IMR-90 (cell line): Measurements from ENCODE around the gene PSD. TPM values are rescaled to one million over a fixed set of nuclear protein-coding genes. Genes with fewer than 3 reads are reported as not detected.

ENCODE experiments used
- ATAC-seq: fragments of 200-7000 bp; cut with Tn5 transposase; 2 replicates; pipeline ENCODE4 v1.9.1; 2020; ENCODE audit warnings: low read depth, mild to moderate bottlenecking, moderate library complexity
- BruUV-seq: library from RNA; stranded (reverse); fragments of 400-500 nt; replicated peaks from 2 replicates; lab custom pipeline; 2021; lab: Mats Ljungman, UMichigan
- CTCF ChIA-PET: fragments of 300-600 bp; formaldehyde crosslinking; extraction: SDS; loops from one replicate; lab custom pipeline; 2021; ENCODE audit warnings: antibody characterized with exemption; lab: Yijun Ruan, JAX
- POLR2A ChIA-PET: fragments of 300-600 bp; sonication (Branson Sonifier 250); formaldehyde crosslinking; loops from one replicate; lab custom pipeline; 2022; ENCODE audit warnings: antibody characterized with exemption; ENCODE audit not compliant: unreplicated experiment; lab: Charles Lee
- DNase-seq: peaks from one replicate; pipeline ENCODE4 v3.0.0; 2013
- H2AFZ ChIP-seq: replicated peaks from 2 replicates; pipeline ENCODE3; 2013; ENCODE audit warnings: low read length, mild to moderate bottlenecking; ENCODE audit not compliant: poor library complexity
- H2AK5ac ChIP-seq: 2 replicates; pipeline ENCODE4 v1.6.1; 2013; ENCODE audit warnings: low read depth, low read length, inconsistent platforms
- H2AK9ac ChIP-seq: replicated peaks from 2 replicates; pipeline ENCODE3; 2013; ENCODE audit warnings: mild to moderate bottlenecking, low read depth, low read length, moderate library complexity; ENCODE audit not compliant: poor library complexity
- H2BK120ac ChIP-seq: 2 replicates; pipeline ENCODE4 v1.6.1; 2013; ENCODE audit warnings: low read depth, low read length, inconsistent platforms
- H2BK15ac ChIP-seq: 3 replicates; pipeline ENCODE4 v1.6.1; 2013; ENCODE audit warnings: low read depth, low read length, inconsistent platforms
- H2BK20ac ChIP-seq: 2 replicates; pipeline ENCODE4 v1.6.1; 2013; ENCODE audit warnings: low read depth, mild to moderate bottlenecking, inconsistent platforms, low read length, moderate library complexity
- H2BK5ac ChIP-seq: 2 replicates; pipeline ENCODE4 v1.6.1; 2013; ENCODE audit warnings: mild to moderate bottlenecking, low read depth, low read length, inconsistent platforms; ENCODE audit not compliant: poor library complexity, severe bottlenecking
- H3K14ac ChIP-seq: replicated peaks from 2 replicates; pipeline ENCODE4 v1.6.1; 2013; ENCODE audit warnings: low read depth, low read length, inconsistent platforms
- H3K18ac ChIP-seq: 2 replicates; pipeline ENCODE4 v1.6.1; 2013; ENCODE audit warnings: low read depth, low read length, control low read depth
- H3K23ac ChIP-seq: 2 replicates; pipeline ENCODE4 v1.6.1; 2013; ENCODE audit warnings: low read depth, low read length, inconsistent platforms
- H3K27ac ChIP-seq: 2 replicates; pipeline ENCODE4 v1.5.1; 2013; ENCODE audit warnings: mild to moderate bottlenecking, control low read depth, low read length; ENCODE audit not compliant: insufficient read depth
- H3K27me3 ChIP-seq: 2 replicates; pipeline ENCODE4 v1.6.1; 2013; ENCODE audit warnings: low read length; ENCODE audit not compliant: control insufficient read depth, insufficient read depth
- H3K36me3 ChIP-seq: 2 replicates; pipeline ENCODE4 v1.6.1; 2013; ENCODE audit warnings: low read length, mixed read lengths; ENCODE audit not compliant: control insufficient read depth, insufficient read depth
- H3K4ac ChIP-seq: 2 replicates; pipeline ENCODE4 v1.6.1; 2013; ENCODE audit warnings: low read depth, low read length, inconsistent platforms
- H3K4me1 ChIP-seq: 2 replicates; pipeline ENCODE4 v1.6.1; 2013; ENCODE audit warnings: low read length, mixed read lengths; ENCODE audit not compliant: control insufficient read depth, insufficient read depth
- H3K4me2 ChIP-seq: 2 replicates; pipeline ENCODE4 v1.6.1; 2013; ENCODE audit warnings: low read depth, mild to moderate bottlenecking, control low read depth, low read length, moderate library complexity
- H3K4me3 ChIP-seq: 2 replicates; pipeline ENCODE4 v1.5.1; 2013; ENCODE audit warnings: low read depth, mild to moderate bottlenecking, control low read depth, low read length, moderate library complexity; ENCODE audit not compliant: insufficient read depth
- H3K56ac ChIP-seq: 2 replicates; pipeline ENCODE4 v1.6.1; 2013; ENCODE audit warnings: low read length, inconsistent platforms; ENCODE audit not compliant: insufficient read depth; ENCODE audit errors: extremely low read depth
- H3K79me1 ChIP-seq, 2 experiments: 2 replicates each; pipeline ENCODE4 v1.6.1; 2013; ENCODE audit warnings: low read length in 2 of 2, inconsistent platforms in 1 of 2, low read depth in 1 of 2
- H3K9ac ChIP-seq: 2 replicates; pipeline ENCODE4 v1.6.1; 2013; ENCODE audit warnings: low read depth, low read length, control low read depth
- H3K9me1 ChIP-seq: 2 replicates; pipeline ENCODE4 v1.6.1; 2013; ENCODE audit warnings: low read length, inconsistent platforms; ENCODE audit not compliant: insufficient read depth
- H3K9me3 ChIP-seq: 2 replicates; pipeline ENCODE4 v1.6.1; 2013; ENCODE audit warnings: low read length; ENCODE audit not compliant: control insufficient read depth, insufficient read depth
- H4K20me1 ChIP-seq: 2 replicates; pipeline ENCODE4 v1.6.1; 2013; ENCODE audit warnings: low read length, inconsistent platforms; ENCODE audit not compliant: insufficient read depth
- H4K5ac ChIP-seq: 2 replicates; pipeline ENCODE4 v1.6.1; 2013; ENCODE audit warnings: mild to moderate bottlenecking, low read depth, low read length, control low read depth
- H4K8ac ChIP-seq, 2 experiments: 2 replicates each; pipeline ENCODE4 v1.6.1; 2013; ENCODE audit warnings: low read depth in 2 of 2, low read length in 2 of 2, control low read depth in 1 of 2, inconsistent platforms in 1 of 2
- H4K91ac ChIP-seq: 2 replicates; pipeline ENCODE4 v1.6.1; 2013; ENCODE audit warnings: low read depth, low read length, inconsistent platforms; ENCODE audit not compliant: insufficient read depth
- BHLHE40 ChIP-seq: fragments of 150-350 bp; IDR thresholded peaks from 2 replicates; pipeline ENCODE4 v1.6.1; 2016; ENCODE audit warnings: mild to moderate bottlenecking, low read depth, low read length
- CEBPB ChIP-seq: IDR thresholded peaks from 2 replicates; pipeline ENCODE4 v1.6.1; 2012; ENCODE audit warnings: low read depth, low read length, improper control_type of control experiment
- CHD1 ChIP-seq: IDR thresholded peaks from 2 replicates; pipeline ENCODE4 v1.6.1; 2012; ENCODE audit warnings: low read depth, low read length, improper control_type of control experiment
- MAFK ChIP-seq: IDR thresholded peaks from 2 replicates; pipeline ENCODE4 v1.6.1; 2012; ENCODE audit warnings: low read depth, low read length, improper control_type of control experiment
- MAZ ChIP-seq: IDR thresholded peaks from 2 replicates; pipeline ENCODE4 v1.6.1; 2012; ENCODE audit warnings: low read depth, mild to moderate bottlenecking, low read length, improper control_type of control experiment, moderate library complexity, borderline replicate concordance
- MXI1 ChIP-seq: IDR thresholded peaks from 2 replicates; pipeline ENCODE4 v1.6.1; 2012; ENCODE audit warnings: low read depth, mild to moderate bottlenecking, low read length, moderate library complexity, borderline replicate concordance
- NFE2L2 ChIP-seq: fragments of 150-350 bp; IDR thresholded peaks from 2 replicates; pipeline ENCODE4 v1.6.1; 2016; ENCODE audit warnings: low read depth, mild to moderate bottlenecking, low read length
- POLR2A ChIP-seq: IDR thresholded peaks from 2 replicates; pipeline ENCODE4 v1.6.1; 2012; ENCODE audit warnings: mild to moderate bottlenecking, low read depth, low read length
- RAD21 ChIP-seq: IDR thresholded peaks from 2 replicates; pipeline ENCODE4 v1.6.1; 2012; ENCODE audit warnings: low read length, improper control_type of control experiment
- RCOR1 ChIP-seq: IDR thresholded peaks from 2 replicates; pipeline ENCODE4 v1.6.1; 2012; ENCODE audit warnings: mild to moderate bottlenecking, low read length, improper control_type of control experiment; ENCODE audit not compliant: insufficient replicate concordance
- RFX5 ChIP-seq: IDR thresholded peaks from 2 replicates; pipeline ENCODE4 v1.8.0; 2012; ENCODE audit warnings: low read depth, mild to moderate bottlenecking, low read length, moderate library complexity
- WGBS, 2 experiments: methylation state at CpG; one replicate each; pipeline versions ENCODE4 v1.1.5 to v1.1.7; 2013; ENCODE audit warnings: missing lambda C conversion rate in 2 of 2; ENCODE audit not compliant: insufficient read length in 1 of 2; ENCODE audit errors: extremely low coverage in 2 of 2; 5-methylcytosine and 5-hydroxymethylcytosine counted together
- dilution Hi-C: fragments of 300-500 bp; cut with HindIII; formaldehyde crosslinking; loops from one replicate; pipeline ENCODE4 v1.14.3; 2018; ENCODE audit warnings: low sequenced_read_pairs; ENCODE audit not compliant: unreplicated experiment
- in situ Hi-C: fragments of 300-500 bp; cut with MboI; formaldehyde crosslinking; loops from 3 replicates; pipeline ENCODE4 v1.14.3; 2019; ENCODE audit warnings: low sequenced_read_pairs, inconsistent platforms, mixed read lengths
- intact Hi-C: fragments of 100-400 bp; cut with micrococcal nuclease; formaldehyde crosslinking; loops from 2 replicates; pipeline ENCODE4 v1.10.0; 2022
- polyA plus RNA-seq, 3 experiments: library from polyadenylated mRNA; depleted of rRNA; stranded (reverse); fragments of >200 nt; gene quantifications; 2 replicates each; pipeline ENCODE4 v1.2.3, GENCODE V29; 2012; ENCODE audit warnings: low replicate concordance in 1 of 3
- total RNA-seq: library from RNA; depleted of rRNA; stranded (reverse); fragments of >200 nt; gene quantifications from 2 replicates; pipeline ENCODE4 v1.2.3, GENCODE V29; 2012
- TF ChIP-seq, protein P1 (sequence below): fragments of 150-350 bp; IDR thresholded peaks from 2 replicates; pipeline ENCODE4 v1.6.1; 2017; ENCODE audit warnings: mild to moderate bottlenecking, antibody characterized with exemption, low read length, low read depth
- TF ChIP-seq, protein P2 (sequence below): conservative IDR thresholded peaks from 2 replicates; pipeline ENCODE4 v1.5.1; 2012; ENCODE audit warnings: mild to moderate bottlenecking, low read depth, low read length, improper control_type of control experiment

The PSD gene
- total and polyA plus RNA-seq, 2 of the 4 experiments (the other 2 are of a cell fraction) = 2.0 to 4.4 TPM

DNA sequence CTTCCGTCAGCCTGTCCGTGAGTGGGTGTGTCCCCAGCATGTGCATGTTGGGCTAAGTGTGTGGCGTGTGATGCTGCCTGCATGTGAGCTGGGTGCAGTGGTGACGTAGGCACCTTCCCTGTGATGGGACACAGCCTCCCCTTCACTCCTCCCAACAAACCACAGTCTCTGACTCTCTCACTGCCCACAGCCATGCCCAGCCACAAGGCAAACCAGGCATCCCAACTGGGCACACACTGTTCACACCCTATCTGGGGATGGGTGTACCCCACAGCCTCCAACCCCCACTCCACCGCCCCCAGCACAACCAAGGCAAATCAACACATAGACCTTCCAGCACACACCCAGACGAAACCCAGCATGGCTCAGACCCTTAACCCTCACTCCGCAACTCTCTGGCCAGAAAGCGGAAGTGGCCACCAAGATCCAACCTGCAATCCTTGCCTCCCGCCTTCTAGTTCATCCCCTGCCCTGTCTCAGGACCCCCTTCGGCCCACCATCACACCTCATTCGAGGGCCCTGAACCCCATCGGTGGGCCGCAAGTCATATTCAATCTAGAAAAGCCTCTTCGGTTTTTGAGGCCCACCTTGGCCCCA, 10.4 kb downstream of the PSD start:
- peak overlapping the region; percentile 33; the same call in 1 of the 2 replicates for H2AK5ac ChIP-seq
- H2BK120ac ChIP-seq = no peak overlapping the region
- dilution Hi-C loops (no loop called here), intact Hi-C loops (no loop called here), in situ Hi-C loops (no loop called here)
- H4K20me1 ChIP-seq = peaks cover 6% of the 10 kb centered on the region
- H2BK20ac ChIP-seq = no peak overlapping the region
- H3K9ac ChIP-seq = no peak overlapping the region
- no TSS peak for BruUV-seq
- peaks cover 11% of the 10 kb centered on the region; the same call in 1 of the 2 replicates for H3K9me1 ChIP-seq
- H4K5ac ChIP-seq = no peak overlapping the region
- ATAC-seq = no peak
- H4K91ac ChIP-seq = no peak overlapping the region
- no peak for TF ChIP-seq BHLHE40
- no peak for TF ChIP-seq CEBPB
- no peak for TF ChIP-seq RAD21
- TF ChIP-seq NFE2L2 = no peak
- no peak for TF ChIP-seq RFX5
- TF ChIP-seq CHD1 = no peak
- TF ChIP-seq MAFK = no peak
- TF ChIP-seq RCOR1 = no peak
- no peak for TF ChIP-seq MAZ
- TF ChIP-seq, protein P1, sequence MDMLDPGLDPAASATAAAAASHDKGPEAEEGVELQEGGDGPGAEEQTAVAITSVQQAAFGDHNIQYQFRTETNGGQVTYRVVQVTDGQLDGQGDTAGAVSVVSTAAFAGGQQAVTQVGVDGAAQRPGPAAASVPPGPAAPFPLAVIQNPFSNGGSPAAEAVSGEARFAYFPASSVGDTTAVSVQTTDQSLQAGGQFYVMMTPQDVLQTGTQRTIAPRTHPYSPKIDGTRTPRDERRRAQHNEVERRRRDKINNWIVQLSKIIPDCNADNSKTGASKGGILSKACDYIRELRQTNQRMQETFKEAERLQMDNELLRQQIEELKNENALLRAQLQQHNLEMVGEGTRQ = no peak
- no peak for TF ChIP-seq POLR2A
- TF ChIP-seq, protein P2, sequence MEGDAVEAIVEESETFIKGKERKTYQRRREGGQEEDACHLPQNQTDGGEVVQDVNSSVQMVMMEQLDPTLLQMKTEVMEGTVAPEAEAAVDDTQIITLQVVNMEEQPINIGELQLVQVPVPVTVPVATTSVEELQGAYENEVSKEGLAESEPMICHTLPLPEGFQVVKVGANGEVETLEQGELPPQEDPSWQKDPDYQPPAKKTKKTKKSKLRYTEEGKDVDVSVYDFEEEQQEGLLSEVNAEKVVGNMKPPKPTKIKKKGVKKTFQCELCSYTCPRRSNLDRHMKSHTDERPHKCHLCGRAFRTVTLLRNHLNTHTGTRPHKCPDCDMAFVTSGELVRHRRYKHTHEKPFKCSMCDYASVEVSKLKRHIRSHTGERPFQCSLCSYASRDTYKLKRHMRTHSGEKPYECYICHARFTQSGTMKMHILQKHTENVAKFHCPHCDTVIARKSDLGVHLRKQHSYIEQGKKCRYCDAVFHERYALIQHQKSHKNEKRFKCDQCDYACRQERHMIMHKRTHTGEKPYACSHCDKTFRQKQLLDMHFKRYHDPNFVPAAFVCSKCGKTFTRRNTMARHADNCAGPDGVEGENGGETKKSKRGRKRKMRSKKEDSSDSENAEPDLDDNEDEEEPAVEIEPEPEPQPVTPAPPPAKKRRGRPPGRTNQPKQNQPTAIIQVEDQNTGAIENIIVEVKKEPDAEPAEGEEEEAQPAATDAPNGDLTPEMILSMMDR = no peak
- no peak for TF ChIP-seq MXI1
- 56% methylated on average over 8 of the region's 14 CpGs; no CpG with 5 or more reads in 1 of the 2 experiments for WGBS, 2 experiments
- H3K4ac ChIP-seq = no peak overlapping the region
- POLR2A ChIA-PET = no interaction called here
- peak overlapping the region; percentile 85 for H2AK9ac ChIP-seq
- H3K4me1 ChIP-seq = peaks cover 8% of the 10 kb centered on the region; the same call in 1 of the 2 replicates
- H3K56ac ChIP-seq = no peak overlapping the region
- H3K27ac ChIP-seq = no peak overlapping the region
- H2BK5ac ChIP-seq = no peak overlapping the region
- H2BK15ac ChIP-seq = no peak overlapping the region
- H3K4me2 ChIP-seq = peak overlapping the region; percentile 46
- no peak for DNase-seq
- no peaks in the 10 kb centered on the region for H3K9me3 ChIP-seq
- peak overlapping the region; percentile 80 for H3K4me3 ChIP-seq
- H4K8ac ChIP-seq = no peak overlapping the region
- peaks cover 0 to 4% of the 10 kb centered on the region in 2 experiments; a peak in 1 of 4 replicates for H3K79me1 ChIP-seq
- H3K23ac ChIP-seq = no peak overlapping the region
- peak overlapping the region; percentile 14 for H2AFZ ChIP-seq
- H3K27me3 ChIP-seq = peaks cover 42% of the 10 kb centered on the region
- no peak overlapping the region for H3K18ac ChIP-seq
- peaks cover 4% of the 10 kb centered on the region for H3K36me3 ChIP-seq
- no peak overlapping the region for H3K14ac ChIP-seq
- CTCF ChIA-PET = no interaction called here
